ENCODE measurements around the gene NAV3.

The NAV3 gene, protein sequence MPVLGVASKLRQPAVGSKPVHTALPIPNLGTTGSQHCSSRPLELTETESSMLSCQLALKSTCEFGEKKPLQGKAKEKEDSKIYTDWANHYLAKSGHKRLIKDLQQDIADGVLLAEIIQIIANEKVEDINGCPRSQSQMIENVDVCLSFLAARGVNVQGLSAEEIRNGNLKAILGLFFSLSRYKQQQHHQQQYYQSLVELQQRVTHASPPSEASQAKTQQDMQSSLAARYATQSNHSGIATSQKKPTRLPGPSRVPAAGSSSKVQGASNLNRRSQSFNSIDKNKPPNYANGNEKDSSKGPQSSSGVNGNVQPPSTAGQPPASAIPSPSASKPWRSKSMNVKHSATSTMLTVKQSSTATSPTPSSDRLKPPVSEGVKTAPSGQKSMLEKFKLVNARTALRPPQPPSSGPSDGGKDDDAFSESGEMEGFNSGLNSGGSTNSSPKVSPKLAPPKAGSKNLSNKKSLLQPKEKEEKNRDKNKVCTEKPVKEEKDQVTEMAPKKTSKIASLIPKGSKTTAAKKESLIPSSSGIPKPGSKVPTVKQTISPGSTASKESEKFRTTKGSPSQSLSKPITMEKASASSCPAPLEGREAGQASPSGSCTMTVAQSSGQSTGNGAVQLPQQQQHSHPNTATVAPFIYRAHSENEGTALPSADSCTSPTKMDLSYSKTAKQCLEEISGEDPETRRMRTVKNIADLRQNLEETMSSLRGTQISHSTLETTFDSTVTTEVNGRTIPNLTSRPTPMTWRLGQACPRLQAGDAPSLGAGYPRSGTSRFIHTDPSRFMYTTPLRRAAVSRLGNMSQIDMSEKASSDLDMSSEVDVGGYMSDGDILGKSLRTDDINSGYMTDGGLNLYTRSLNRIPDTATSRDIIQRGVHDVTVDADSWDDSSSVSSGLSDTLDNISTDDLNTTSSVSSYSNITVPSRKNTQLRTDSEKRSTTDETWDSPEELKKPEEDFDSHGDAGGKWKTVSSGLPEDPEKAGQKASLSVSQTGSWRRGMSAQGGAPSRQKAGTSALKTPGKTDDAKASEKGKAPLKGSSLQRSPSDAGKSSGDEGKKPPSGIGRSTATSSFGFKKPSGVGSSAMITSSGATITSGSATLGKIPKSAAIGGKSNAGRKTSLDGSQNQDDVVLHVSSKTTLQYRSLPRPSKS (N-terminal part only)

DNA sequence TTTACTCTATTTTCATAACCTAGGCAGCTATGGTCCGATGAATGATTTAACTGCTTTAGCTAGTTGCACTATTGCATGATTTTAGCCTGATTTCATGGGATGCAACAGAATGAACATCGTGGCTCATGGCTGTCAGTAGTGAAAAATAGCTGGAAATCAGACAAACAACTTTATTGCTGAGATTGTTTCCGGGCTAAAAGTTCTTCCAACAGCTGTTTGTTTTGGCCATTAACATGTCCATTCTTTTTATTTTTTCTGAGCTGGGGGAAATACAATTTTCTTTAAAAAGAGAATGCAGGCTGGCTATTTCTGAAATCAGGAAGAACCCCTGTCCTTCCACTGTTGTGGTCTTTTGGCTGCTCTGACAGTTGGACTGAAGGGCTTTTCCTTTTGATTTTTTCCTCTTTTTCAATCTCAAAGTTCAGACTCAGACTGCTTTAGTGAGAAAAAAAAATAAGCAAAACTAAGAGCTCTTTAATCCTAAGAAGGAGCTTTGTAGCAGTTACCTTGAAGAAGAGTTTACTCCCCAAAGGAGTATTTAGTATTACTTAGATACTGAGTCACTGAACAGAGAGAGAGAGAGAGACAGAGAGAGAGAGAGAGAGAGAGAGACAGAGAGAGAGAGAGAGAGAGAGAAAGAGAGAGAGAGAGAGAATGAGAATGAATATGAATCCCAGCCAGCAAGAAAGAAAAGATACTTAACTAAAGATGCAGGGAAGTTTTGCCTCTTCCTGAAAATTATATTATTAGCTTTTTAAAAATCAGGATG is at the start of gene NAV3:
Gene NAV3 (plus strand): TSS at position 312 of the 769 bp plus-strand sequence. CDS start 568 bp downstream, outside the sequence.
- DNase-seq (ENCODE audit: low spot score): no peak

DNA sequence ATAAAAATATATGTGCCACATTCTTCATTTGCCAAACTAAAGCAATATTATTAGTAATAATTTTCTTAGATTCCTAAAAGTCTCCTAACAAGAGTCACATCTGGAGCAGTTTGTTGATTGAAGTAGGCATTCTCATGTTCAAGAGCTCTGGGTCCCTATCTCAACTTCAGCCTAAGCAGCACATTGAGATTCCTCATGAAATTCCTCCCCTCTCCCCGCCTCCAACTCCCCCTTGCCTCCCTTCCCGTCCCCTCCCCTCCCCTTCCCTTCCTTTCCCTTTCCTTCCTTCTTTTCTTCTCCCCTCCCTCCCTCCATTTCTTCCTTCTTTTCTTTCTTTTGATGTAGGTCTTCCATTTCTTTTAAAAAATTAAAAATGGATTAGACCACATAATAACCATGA is 48.7 kb upstream of the NAV3 start:
- no peak for DNase-seq (ENCODE audit: low spot score)

DNA sequence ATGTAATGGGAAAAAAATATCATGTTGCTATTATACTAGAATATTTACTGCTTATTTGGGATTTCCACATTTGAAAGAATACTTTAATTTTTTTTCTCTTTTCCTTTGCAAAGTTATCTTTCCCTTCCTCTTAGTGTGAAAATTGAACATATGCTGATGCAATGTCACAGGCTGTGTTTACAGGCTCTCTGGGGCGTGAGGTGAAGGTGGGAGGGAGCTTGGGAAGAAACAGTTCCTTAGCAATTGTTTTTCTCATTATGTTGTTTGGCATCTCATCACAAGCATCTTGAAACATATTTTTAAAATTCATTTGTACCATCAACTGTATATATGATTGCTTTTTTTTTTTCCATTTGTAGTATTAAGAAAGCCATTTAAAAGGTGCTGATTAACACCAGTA is 47.9 kb upstream of the NAV3 start:
- no peak for DNase-seq (ENCODE audit: low spot score)

DNA sequence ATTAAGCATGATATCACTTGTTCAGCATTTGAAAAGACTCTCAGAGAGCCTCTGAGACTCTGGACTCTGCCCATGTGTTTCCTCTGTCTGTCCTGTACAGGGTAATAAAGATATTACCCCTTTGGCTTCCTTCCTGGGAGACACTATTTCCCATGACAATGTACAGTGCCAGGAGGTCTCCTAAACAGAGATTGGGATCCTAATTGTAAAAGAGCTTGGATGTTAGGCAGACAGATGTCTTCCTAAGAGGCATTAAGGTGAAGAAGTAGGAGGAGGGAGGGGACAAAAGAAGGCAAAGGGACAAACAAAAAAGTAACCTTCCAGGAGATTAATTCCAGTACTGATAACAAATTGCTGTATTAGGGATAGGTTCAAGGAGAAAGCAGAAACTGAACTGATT is 45.5 kb upstream of the NAV3 start:
- DNase-seq (ENCODE audit: low spot score): no peak

DNA sequence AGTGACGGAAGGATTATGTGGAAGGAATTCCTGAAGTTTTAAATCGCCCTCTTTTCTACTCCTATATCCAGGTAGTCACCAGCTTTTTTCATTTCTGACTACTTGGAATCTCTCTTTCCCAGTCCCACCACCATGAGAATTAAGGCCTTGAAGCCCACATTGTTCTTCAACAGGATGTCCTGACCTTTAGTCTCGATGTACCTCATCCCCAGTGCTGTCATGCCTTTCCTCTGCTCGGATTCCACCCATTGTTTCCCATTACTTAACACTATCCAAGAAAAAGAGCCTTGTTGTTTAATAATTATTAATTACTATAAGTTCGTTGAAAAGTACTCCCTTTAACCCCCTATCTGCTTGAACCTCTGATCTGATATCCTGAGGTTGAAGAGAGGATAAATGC is 44.0 kb upstream of the NAV3 start:
- no peak for DNase-seq (ENCODE audit: low spot score)

DNA sequence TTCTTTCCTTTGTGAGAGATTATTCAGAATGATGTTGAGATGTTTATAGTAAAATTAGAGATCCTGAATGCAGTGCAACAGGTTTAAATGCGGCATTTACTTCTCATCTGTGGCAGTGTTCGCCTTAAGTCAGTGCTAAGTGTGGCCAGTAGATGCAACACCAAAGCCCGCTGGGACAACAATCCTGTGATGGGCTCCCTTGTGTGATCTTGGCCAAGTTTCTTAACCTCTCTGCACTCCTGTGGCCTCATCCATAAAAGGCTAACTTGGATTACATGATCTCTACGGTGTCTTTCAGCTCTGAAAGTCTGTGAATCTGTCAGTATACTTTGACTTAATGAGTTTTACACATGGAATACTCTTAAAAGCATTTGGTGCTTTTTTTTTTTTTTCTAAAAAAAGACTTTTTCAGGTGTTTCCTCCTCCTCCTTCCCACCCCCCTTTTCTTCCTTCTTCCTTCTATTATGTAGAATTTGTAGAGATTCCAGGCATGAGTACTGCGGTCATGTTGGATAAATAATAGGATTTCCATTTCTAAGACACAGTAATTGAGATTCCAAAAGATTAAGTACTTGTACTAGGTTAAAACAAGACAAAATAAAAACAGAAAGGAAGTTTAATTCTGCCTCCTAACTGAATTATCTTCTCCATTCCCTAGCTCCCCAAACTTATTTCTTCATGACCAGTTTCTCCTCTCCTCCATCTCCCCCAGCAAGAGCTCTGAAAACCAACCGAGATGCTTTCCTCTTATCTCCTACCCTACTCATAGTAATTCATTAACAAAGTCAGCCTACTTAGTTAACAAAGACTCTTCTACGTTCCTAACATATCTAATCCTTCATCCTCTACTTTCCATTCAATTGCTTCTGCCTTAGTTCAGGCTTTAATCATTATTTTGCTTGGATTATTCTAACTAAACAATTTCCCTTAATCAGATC is 42.2 kb upstream of the NAV3 start:
- no peak for DNase-seq (ENCODE audit: low spot score)

DNA sequence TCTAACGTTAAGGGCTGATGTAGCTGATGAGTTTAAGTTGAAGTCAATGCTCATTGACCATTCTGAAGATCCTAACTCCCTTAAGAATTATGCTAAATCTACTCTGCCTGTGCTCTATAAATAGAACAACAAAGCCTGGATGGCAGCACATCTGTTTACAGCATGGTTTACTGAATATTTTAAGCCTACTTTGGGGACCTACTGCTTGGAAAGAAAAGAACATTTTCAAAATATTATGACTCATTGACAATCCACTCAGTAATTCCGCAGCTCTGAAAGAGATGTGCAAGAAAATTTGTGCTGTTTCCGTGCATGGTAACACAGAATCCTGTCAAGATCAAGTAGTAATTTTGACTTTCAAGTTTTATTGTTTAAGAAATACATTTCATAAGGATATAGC is 35.0 kb upstream of the NAV3 start:
- no peak for DNase-seq (ENCODE audit: low spot score)

DNA sequence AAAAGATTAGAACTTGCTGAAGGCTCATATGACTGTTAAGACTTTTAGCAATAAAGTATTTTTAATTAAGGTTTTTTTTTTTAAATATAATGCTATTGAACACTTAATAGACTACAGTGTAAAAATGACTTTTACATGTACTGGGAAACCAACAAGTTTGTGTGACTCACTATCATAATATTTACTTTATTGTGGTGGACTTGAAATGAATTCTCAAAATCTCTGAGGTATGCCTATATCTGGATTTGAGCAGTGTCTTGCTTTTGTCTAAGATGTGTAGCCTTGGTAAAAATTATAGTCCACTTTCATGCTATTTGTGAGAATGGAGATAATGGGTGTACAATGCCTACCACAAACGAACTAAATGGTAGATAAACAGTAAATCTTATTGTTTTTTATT is 33.9 kb upstream of the NAV3 start:
- no peak for DNase-seq (ENCODE audit: low spot score)

DNA sequence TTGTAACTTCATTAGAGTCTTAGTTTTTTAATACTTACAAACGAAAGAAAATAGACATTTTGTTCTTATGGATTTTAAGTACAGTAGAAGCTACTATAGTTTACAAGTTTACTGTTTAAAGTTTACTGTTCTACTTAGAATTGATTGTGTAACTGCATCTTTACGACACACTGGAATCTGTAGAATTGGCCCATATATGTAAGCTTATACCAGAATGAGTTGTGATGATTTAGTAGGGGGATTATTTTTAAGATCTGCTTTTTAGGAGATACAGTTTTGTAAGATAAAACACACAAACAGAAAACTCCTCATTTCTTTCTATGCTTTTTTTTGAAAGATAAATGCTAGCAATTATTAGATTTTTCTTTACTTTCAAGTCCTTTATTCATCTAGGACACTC is 30.2 kb upstream of the NAV3 start:
- no peak for DNase-seq (ENCODE audit: low spot score)

DNA sequence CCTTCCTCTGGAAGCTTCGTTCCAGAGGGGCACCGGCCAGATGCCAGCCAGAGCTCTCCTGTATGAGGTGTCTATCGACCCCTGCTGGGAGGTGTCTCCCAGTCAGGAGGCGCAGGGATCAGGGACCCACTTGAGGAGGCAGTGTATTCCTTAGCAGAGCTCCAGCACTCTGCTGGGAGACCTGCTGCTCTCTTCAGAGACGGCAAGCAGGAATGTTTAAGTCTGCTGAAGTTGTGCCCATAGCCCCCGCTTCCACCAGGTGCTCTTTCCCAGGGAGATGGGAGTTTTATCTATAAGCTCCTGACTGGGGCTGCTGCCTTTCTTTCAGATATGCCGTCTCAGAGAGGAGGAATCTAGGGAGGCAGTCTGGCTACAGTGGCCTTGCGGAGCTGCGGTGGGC is 22.2 kb upstream of the NAV3 start:
- no peak for DNase-seq (ENCODE audit: low spot score)

DNA sequence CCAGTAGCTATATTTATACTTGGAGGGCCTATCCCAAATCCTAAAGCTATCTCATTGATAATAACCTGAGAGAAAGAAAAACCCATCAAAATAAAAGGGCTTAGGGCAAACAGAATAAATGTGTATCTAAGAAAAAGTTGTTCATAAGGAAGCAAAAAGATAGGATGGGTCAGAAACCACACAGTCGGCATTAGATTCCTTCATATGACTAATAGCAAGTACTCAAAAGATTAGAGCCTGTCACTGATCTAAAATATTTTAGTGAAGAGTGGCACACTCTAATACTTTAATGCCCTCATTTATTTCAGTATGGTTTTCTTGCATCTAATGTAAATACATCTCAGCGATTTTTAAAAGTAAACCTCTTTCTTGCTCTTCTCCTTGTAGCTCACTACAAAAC is 17.1 kb upstream of the NAV3 start:
- no peak for DNase-seq (ENCODE audit: low spot score)

DNA sequence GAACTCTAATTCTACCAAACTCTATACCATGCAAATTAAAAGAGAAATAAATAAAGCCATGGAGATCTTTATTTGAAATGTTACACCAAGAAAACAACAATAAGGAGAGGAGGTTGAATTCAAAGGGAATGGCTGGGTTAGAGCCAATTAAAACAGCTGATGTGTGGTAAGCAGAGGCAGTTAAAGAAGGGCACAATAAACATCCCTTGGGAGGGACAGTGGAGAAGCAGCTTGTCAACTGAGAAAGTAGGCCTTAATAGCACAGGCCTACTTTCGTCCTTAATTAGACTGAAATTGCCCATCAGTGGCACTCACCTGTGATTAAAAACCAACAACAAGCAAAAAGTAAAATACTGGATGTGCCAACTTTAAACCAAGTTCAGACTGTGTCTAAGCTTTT is 16.3 kb upstream of the NAV3 start:
- no peak for DNase-seq (ENCODE audit: low spot score)

DNA sequence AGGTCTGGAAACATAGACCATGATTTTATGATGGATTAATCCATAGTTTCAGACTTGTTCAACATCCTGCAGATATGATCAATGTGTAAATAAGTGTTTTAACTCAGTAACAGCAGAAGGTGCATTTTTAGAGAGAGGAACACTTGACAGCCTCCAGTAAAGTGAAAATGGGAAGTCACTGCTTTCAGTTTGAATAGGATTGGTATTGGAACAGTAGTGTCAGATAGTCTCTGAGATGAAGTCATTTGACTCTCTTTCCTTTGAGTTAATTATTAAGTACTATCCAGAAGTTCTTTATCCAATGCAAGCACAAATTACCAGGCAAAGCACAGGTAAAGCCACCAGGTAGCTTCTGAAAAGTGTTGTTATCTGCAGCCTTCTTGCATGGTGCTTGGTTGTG is 14.5 kb upstream of the NAV3 start:
- no peak for DNase-seq (ENCODE audit: low spot score)

DNA sequence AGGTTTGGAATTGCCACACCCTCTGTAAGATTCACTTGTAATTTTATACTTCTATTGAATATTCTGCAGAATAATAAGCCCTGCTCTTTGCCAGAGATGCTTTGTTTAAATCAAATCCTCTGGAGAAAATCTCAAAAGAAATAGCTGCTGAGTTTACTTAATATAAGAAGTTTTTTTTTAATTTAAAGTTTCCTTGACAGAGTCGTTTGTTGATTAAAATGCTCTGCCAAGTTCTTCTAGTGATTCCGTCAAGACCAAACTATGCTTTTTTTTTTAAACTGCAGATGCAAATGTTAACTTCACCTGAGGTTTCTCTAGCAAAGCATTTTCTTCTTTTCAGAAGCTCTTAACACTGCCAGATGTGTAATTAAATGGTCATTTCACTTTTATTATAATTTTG is 13.4 kb upstream of the NAV3 start:
- DNase-seq (ENCODE audit: low spot score): no peak

DNA sequence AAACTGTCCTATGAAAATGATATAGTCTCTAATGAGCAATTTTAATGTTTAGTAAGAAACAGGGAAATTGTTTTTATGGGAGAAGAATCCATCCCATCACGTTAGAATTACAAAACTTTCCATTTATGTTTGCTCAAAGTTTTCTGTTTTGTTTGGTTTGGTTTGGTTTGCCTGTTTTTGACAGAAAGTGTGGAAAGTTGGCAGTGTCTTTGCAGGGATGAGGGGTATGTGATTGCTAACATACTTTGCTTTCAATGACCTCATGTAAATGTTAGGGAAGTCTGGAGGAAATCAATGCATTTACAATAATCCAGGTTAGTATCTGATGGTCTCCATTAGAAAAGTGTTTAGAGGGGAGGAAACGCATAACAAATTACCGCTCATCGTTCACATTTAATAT is 12.3 kb upstream of the NAV3 start:
- no peak for DNase-seq (ENCODE audit: low spot score)

DNA sequence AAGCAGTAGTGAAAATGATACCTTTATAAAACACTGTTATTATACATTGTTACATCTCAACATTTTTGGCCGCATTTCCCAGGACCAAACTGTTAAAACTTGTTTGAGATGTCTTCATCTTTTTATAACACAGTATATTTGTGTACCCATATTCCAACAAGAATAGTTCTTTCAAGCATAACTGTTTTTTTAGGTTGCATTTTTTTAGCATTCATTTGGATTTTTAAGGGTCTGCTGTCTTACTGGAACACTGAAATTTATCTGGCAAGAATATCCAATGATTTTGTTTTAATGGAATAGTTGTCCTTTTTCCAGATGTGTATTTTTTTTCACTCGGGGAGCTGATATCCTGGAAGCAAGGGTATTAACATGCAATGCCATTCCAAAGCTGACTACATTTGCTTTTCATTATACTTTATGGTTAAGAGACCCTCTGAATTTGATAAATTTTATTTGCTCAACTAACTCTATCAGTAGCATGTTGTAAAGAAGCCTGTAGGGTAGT is 8.9 kb upstream of the NAV3 start:
- DNase-seq (ENCODE audit: low spot score): no peak

DNA sequence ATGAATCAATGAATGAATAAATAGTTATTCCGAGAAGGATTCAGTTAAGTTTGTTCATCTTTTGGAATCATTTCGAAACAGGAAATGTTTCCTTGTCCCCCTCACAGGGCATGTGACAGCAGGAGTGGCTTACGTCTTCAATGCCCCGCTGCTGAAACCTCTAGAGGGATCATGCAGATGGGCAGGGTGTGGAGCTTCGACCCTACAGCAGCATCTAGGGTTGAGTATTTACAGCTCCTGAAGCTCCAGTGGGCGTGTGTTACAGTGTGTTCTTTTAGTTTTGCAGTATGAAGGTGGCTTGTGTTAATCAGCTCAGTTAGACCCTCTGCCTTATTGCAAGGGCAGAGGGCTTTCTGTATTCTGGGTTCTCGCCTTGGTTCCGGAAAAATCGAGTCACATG is 2.6 kb downstream of the NAV3 start:
- DNase-seq (ENCODE audit: low spot score): no peak

DNA sequence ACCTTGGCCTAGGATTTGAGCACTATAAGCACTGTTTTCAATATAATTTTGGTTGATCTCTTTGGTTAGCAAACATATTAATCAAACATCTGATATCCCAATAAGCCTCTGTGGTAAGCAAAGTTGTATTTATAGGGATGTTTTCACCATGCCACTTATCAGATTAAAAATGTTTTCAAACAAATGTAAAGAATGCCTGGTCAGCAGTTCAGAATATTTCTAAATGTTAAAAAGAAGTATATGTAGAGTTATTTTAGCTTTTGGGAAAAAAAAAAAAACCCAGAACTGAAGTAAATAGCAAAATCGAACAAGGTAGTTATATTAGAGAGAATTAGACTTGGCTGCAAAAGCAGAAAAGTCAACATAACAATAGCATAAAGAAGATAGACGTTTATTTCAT is 3.9 kb downstream of the NAV3 start:
- no peak for DNase-seq (ENCODE audit: low spot score)

DNA sequence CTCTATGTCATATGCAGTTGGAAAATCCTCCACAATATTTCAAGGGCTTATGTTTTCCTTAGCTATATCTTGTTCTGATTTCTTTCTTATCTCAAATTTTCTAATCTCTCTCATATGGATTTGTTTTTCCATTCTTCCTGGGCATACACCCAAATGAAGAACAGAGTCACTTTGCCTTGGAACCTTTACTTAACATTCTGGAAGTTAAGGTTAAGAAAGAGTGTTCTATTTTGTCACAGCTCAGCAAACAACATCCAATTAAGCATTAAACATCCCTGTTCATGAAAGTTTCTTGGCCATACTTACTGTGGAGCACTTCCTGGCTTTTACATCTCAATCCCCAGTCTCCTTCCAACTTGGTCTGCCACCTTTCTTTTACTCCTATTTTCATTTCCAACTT is 5.3 kb downstream of the NAV3 start:
- no peak for DNase-seq (ENCODE audit: low spot score)

DNA sequence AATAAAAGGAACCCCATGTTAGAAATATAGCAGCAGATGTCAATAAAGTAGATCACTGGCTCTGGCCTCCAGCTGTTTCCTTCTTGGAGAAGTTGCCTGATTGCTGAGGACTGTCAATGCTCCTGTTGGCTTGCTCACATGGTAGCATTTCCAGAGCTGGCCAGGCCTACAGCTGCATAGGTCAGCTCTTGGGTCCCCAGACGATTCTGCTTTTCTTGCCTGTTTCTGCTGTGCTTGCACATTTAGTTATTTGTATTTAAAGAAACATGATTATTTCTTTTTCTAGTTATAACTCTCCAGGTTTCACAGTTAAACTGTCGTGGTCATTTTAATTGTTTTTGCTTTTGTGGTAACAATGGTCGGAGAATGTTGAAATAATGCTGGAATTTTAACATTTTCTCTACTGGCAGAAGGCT is 7.2 kb downstream of the NAV3 start:
- DNase-seq (ENCODE audit: low spot score): no peak

DNA sequence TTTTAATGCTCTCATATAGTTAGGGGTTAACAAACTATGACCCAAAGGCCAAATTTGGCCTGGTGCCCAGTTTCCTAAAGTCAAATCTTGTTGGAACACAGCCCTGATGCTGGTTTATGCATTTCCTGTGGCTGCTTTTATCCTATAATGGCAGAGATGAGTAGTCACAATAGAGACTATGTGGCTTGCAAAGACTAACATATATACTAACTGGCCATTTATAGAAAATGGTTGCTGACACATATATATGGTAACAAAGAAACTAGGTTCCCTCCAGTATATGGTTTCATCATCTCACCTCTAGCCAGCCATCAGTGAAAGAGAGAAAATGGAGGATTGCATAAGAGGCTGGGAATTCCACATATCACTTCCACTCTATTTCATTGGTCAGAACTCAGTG is 10.8 kb downstream of the NAV3 start:
- peak; percentile 20 for DNase-seq (ENCODE audit: low spot score)

Data from HuH-7 (cell line).